Esophagus (tissue), 2 donors: ENCODE results near the gene CBX6. TPM values are rescaled to one million over a fixed set of nuclear protein-coding genes. Genes with fewer than 3 reads are reported as not detected.

Source experiments
- H3K27ac ChIP-seq, 2 donors: one replicate each; pipeline ENCODE4 v1.5.1; 2013; ENCODE audit warnings: low read depth in 2 of 2, mild to moderate bottlenecking in 2 of 2, inconsistent platforms in 1 of 2, low read length in 1 of 2, moderate library complexity in 1 of 2
- H3K27me3 ChIP-seq, 2 donors: one replicate each; pipeline ENCODE4 v1.6.1; 2013; ENCODE audit warnings: low read length in 2 of 2, control low read depth in 1 of 2, mild to moderate bottlenecking in 1 of 2; ENCODE audit not compliant: insufficient read depth in 2 of 2, control insufficient read depth in 1 of 2
- H3K36me3 ChIP-seq, 2 donors: one replicate each; pipeline ENCODE4 v1.6.1; 2013; ENCODE audit warnings: low read length in 1 of 2; ENCODE audit not compliant: control insufficient read depth in 2 of 2, insufficient read depth in 2 of 2
- H3K4me1 ChIP-seq, 2 donors: one replicate each; pipeline ENCODE4 v1.6.1; 2013; ENCODE audit warnings: low read length in 1 of 2; ENCODE audit not compliant: control insufficient read depth in 2 of 2, insufficient read depth in 2 of 2
- H3K4me3 ChIP-seq, 2 donors: one replicate each; pipeline ENCODE4 v1.5.1; 2013; ENCODE audit warnings: low read length in 2 of 2, mild to moderate bottlenecking in 2 of 2, low read depth in 1 of 2, moderate library complexity in 1 of 2
- H3K9me3 ChIP-seq, 2 donors: one replicate each; pipeline ENCODE4 v1.6.1; 2013; ENCODE audit warnings: mild to moderate bottlenecking in 2 of 2, low read depth in 1 of 2, low read length in 1 of 2, moderate library complexity in 1 of 2; ENCODE audit not compliant: control insufficient read depth in 2 of 2, insufficient read depth in 1 of 2
- WGBS, 2 donors: extraction: QIAGEN DNeasy Blood & Tissue Kit; methylation state at CpG; one replicate each; pipeline ENCODE4 v1.1.7; 2013; 5-methylcytosine and 5-hydroxymethylcytosine counted together
- polyA plus RNA-seq, 2 donors: library from polyadenylated mRNA; stranded (reverse); fragments of 200-250 nt; gene quantifications; one replicate each; pipeline ENCODE4 v1.2.3, GENCODE V29; 2013
- donor health status: healthy with polysubstance abuse.
- donor health status: Bipolar disorder and iron deficiency.

Gene CBX6
- polyA plus RNA-seq, 2 donors: 6.4 to 8.5 TPM

DNA sequence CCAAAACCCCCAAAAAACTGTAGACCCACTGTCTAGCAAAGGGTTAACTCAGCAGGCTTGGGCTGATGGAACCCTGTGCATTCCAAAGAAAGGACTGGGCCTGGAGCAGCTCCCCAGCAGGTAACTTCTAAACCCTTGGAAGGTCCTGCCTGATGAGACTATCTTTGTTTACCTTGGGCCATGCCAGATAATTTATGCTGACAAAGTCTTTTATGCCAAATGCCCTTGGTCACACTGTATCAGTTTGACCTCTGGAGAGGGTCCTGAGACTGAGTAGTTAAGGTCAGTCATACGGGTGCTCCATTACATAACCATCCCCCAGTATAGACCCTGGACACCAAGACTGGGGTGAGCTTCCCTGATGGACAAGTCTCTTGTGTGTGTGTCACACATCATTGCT is 56.2 kb downstream of the CBX6 start:
- H3K27me3 ChIP-seq: no peaks in the 10 kb centered on the region
- 35 to 55% methylated on average over 1 of the region's 1 CpG for WGBS, 2 donors
- H3K4me1 ChIP-seq: no peaks in the 10 kb centered on the region
- H3K36me3 ChIP-seq: no peaks in the 10 kb centered on the region
- no peaks in the 10 kb centered on the region for H3K9me3 ChIP-seq
- no peak overlapping the region for H3K4me3 ChIP-seq
- H3K27ac ChIP-seq: no peak overlapping the region

Other genes starting within 250 kb of the CBX6 start
- under 1 TPM; 0.06 to 0.86 TPM for gene FAM227A, start 215.8 kb downstream of the CBX6 start, polyA plus RNA-seq
- 10 to 100 TPM; 24.1 to 28.9 TPM for gene CBY1, start 215.6 kb downstream of the CBX6 start, polyA plus RNA-seq
- gene TOMM22, start 190.3 kb downstream of the CBX6 start, polyA plus RNA-seq: 10 to 100 TPM; 14.4 to 41.1 TPM
- gene JOSD1, start 171.3 kb downstream of the CBX6 start, polyA plus RNA-seq: 10 to 100 TPM in 1 of 2 donors, 1 to 10 TPM in 1; 9.2 to 16.5 TPM
- gene GTPBP1, start 166.3 kb downstream of the CBX6 start, polyA plus RNA-seq: 10 to 100 TPM; 12.5 to 19.4 TPM
- gene SUN2, start 116.2 kb downstream of the CBX6 start, polyA plus RNA-seq: 10 to 100 TPM; 61.7 to 70.1 TPM
- 10 to 100 TPM in 1 of 2 donors, 1 to 10 TPM in 1; 8.5 to 12.7 TPM for gene DNAL4, start 78.1 kb downstream of the CBX6 start, polyA plus RNA-seq
- under 1 TPM; 0.28 to 0.73 TPM for gene NPTXR, start 28.2 kb downstream of the CBX6 start, polyA plus RNA-seq
- gene APOBEC3A, start 85.4 kb upstream of the CBX6 start, polyA plus RNA-seq: 1 to 10 TPM; 2.5 to 5.6 TPM
- 1 to 10 TPM; 3.4 to 4.6 TPM for gene APOBEC3B, start 110.1 kb upstream of the CBX6 start, polyA plus RNA-seq
- 10 to 100 TPM; 16.2 to 20.1 TPM for gene APOBEC3C, start 142.0 kb upstream of the CBX6 start, polyA plus RNA-seq
- under 1 TPM; 0.53 to 0.73 TPM for gene APOBEC3D, start 148.9 kb upstream of the CBX6 start, polyA plus RNA-seq
- 1 to 10 TPM; 1.8 to 5.2 TPM for gene APOBEC3F, start 168.6 kb upstream of the CBX6 start, polyA plus RNA-seq
- 1 to 10 TPM; 2.1 to 6.0 TPM for gene APOBEC3G, start 205.1 kb upstream of the CBX6 start, polyA plus RNA-seq
- gene APOBEC3H, start 225.0 kb upstream of the CBX6 start, polyA plus RNA-seq: under 1 TPM; 0.20 to 0.51 TPM